GM15510 (cell line): Measurements from ENCODE around the gene DSP.

Experiments
- POLR2A ChIP-seq: IDR thresholded peaks from 3 replicates; pipeline ENCODE4 v1.6.1; 2011; ENCODE audit warnings: borderline replicate concordance; ENCODE audit not compliant: insufficient read length; ENCODE audit errors: extremely low read depth

Gene DSP

DNA sequence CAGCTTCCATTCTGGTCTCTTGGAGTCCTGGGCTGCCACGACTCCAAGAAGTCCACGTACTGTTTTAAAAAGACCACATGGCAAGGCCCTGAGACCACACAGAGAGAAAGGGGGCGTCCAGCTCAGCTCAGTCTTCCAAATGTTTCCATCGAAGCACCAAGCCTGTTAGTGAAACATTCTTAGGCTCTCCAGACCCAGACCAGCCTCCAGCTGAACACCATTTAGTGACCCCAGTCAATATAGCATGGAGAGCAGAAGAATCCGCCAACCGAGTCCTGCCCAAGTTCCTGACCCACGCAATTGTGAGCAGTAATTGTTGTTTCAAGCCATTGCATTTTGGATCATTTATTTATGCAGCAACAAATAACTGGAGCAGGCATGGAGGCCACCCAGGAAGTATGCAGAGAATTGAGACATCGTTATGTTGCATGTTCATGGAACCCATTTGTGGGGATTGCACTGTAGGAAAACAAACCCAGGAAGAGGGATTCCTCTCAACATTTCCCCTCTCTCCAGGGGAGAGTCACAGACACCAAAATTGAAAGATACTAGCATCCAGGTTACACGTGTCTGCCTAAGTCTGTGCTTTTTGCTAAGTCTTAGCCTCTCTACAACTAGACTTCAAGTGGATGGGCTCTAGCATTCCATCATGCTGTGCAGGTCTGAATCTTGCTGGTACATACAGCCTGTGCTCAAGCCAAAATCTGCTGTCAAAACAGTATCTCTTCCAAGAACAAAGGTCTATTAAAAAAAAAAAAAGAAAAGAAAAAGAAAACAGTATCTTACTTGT, 91.2 kb downstream of the DSP start:
- no peak for TF ChIP-seq POLR2A

DNA sequence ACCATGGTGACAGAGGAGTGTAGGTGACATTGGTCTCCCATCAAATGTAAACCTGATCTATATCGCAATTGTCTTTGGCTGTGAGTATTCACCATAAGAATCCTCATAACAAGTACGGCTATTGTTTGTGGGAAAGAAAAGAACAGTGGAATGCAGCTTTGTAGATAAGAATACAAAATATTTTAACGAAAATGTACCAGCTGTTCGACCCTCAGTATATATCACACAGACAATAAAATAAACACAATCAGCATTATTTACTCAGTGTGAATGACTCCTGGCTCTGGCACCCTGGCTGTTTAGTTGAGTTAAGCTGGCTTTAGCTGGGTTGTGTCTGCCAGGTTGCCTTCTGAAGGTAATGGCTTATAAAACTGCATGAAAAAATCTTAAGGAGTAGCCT, 91.9 kb downstream of the DSP start:
- TF ChIP-seq POLR2A, result no peak

DNA sequence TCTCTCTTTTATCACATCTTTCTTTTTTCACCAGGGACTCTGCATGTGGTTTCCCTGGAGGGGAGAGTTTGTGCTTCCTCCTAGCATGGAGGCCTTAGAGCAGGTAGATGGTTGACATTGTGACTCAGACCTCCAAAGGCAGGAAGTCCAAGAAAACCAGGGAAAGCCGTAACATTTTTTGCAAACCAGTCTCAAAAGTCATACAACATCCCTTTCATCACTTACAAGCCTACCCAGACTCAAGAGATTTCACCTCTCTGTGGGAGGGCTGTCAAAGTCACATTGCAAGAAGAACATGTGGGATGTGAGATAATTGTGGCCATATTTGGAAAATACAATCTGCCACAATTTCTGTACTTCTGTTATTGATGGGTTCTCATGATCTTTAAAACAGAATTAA, 94.7 kb downstream of the DSP start:
- TF ChIP-seq POLR2A, result no peak
